Heart right ventricle (tissue), 16 donors: ENCODE data around the gene ADAMTSL4. TPM values are rescaled to one million over a fixed set of nuclear protein-coding genes. Genes with fewer than 3 reads are reported as not detected.
"Not testable (repeated sequence)": the region's sequence is repeated elsewhere in the genome, so short reads cannot be mapped to it uniquely, and the experiment has no call there.

Experiments used
- ATAC-seq, 8 donors: fragments of 200-7000 bp; cut with Tn5 transposase; one replicate each; pipeline ENCODE4 v1.9.1; 2020; ENCODE audit warnings: mild to moderate bottlenecking in 8 of 8, moderate library complexity in 8 of 8, moderate number of reproducible peaks in 1 of 8
- DNase-seq, 2 donors: peaks; one replicate each; pipeline ENCODE4 v3.0.0-alpha.2; 2020
- H3K27ac ChIP-seq, 10 donors: fragments of 200-600 bp; sonication (generic) in 2 of 10; one replicate each; pipeline versions ENCODE4 v1.5.0 to v1.8.0; 2020 to 2022; ENCODE audit warnings: mild to moderate bottlenecking in 3 of 10
- H3K27me3 ChIP-seq, 7 donors: fragments of 200-600 bp; one replicate each; pipeline ENCODE4 v1.8.0; 2021 to 2022; ENCODE audit warnings: mild to moderate bottlenecking in 2 of 7
- H3K36me3 ChIP-seq, 9 donors: fragments of 200-600 bp; sonication (generic) in 1 of 9; one replicate each; pipeline versions ENCODE4 v1.5.0 to v1.8.0; 2020 to 2022; ENCODE audit warnings: mild to moderate bottlenecking in 2 of 9
- H3K4me1 ChIP-seq, 9 donors: fragments of 200-600 bp; sonication (generic) in 1 of 9; one replicate each; pipeline versions ENCODE4 v1.5.0 to v1.8.0; 2020 to 2022; ENCODE audit warnings: mild to moderate bottlenecking in 4 of 9
- H3K4me3 ChIP-seq, 10 donors: fragments of 200-600 bp; sonication (generic) in 2 of 10; one replicate each; pipeline versions ENCODE4 v1.5.0 to v1.8.0; 2020 to 2022; ENCODE audit warnings: mild to moderate bottlenecking in 7 of 10, moderate library complexity in 2 of 10
- H3K9me3 ChIP-seq, 11 donors: fragments of 200-600 bp in 10 of 11; sonication (generic) in 2 of 11; one replicate each; pipeline versions ENCODE4 v1.5.0 to v1.8.0; 2013 to 2022; ENCODE audit warnings: mild to moderate bottlenecking in 2 of 11, control low read depth in 1 of 11, moderate library complexity in 1 of 11
- CTCF ChIP-seq, 9 donors: fragments of 200-600 bp; sonication (generic) in 2 of 9; IDR thresholded peaks; one replicate each; pipeline versions ENCODE4 v1.5.0 to v1.8.0; 2021 to 2022; ENCODE audit warnings: antibody characterized with exemption in 9 of 9, mild to moderate bottlenecking in 5 of 9, moderate library complexity in 1 of 9
- WGBS, 2 donors: extraction: QIAGEN DNeasy Blood & Tissue Kit; methylation state at CpG; one replicate each; pipeline ENCODE4 v1.1.7; 2013; ENCODE audit warnings: inconsistent platforms in 1 of 2; 5-methylcytosine and 5-hydroxymethylcytosine counted together
- intact Hi-C, 10 donors: fragments of 100-400 bp; cut with DNase I; formaldehyde crosslinking; loops; one replicate each; pipeline versions ENCODE4 v1.11.1 to v1.14.2; 2022
- polyA plus RNA-seq, 2 donors: library from polyadenylated mRNA; stranded (reverse); fragments of 200-250 nt; gene quantifications; one replicate each; pipeline ENCODE4 v1.2.3, GENCODE V29; 2013
- total RNA-seq, 10 donors: library from RNA; stranded (reverse); fragmentation: NEBNext Ultra II Directional in 3 of 10; extraction: Animal tissue kit (Norgen Biotek cat#: 25700) in 3 of 10; gene quantifications; one replicate each; pipeline versions ENCODE4 v1.2.1 to v1.2.4, GENCODE V29; 2021 to 2023
- donor health status: Arrhythmogenic right ventricular cardiomyopathy.
- donor health status: ischemic (EF 13 %, LVEDD 7.1; RV severe dilation, severe dysfunction).
- donor health status: healthy with polysubstance abuse.
- donor health status: DM: no; HTN: yes; CAD: no.
- donor health status: DM: no; HTN: no; CAD: no.
- donor health status: ischemic (EF 25% LVEDD 6.9; RV normal size, moderate dysfunction).
- donor health status: ischemic (EF 25% LVEDD 5.7; RV mildly dilated, moderate dysfunction).
- donor health status: healthy.
- donor health status: DM: yes; HTN: yes; CAD: no.
- donor health status: Ischemic cardiomyopathy.
- donor health status: ischemic (EF 35%, LVEDD 5.7; RV mildly dilated, moderate dysfunction).
- donor health status: nonischemic (EF 11% LVEDD 7.7; RV severe dilation, severe dysfunction).
- donor health status: DM: yes; HTN: yes; CAD: no.
- donor health status: PGD.
- donor health status: ischemic (EF 29% LVEDD 5.4; RV normal size, mild dysfunction).
- donor health status: nonischemic (EF 23%, LVEDD 6.1; RV moderate dilation, normal function).

The ADAMTSL4 gene
- total and polyA plus RNA-seq, 12 donors = 22.2 to 86.5 (median 44.6) TPM

GRCh38 chr1:150562446-150563339 lies 13.5 kb downstream of the ADAMTSL4 start:
- 7 to 12% methylated on average over 4 of the region's 4 CpGs for WGBS, 2 donors
- H3K9me3 ChIP-seq = no peaks in the 10 kb centered on the region
- ATAC-seq = no peak
- H3K4me3 ChIP-seq = peak overlapping the region in 9 of 10 donors; percentile 44 to 64 (median 59)
- no peak for TF ChIP-seq CTCF (IDR thresholded peaks at IDR 0.05)
- peaks cover 55 to 94% (median 85%) of the 10 kb centered on the region in 9 donors for H3K4me1 ChIP-seq
- H3K36me3 ChIP-seq = peaks cover 0 to 13% (median 0%) of the 10 kb centered on the region in 9 donors
- intact Hi-C loops = loop anchor here in 7 of 10 donors (5.0 to 10.0 kb wide), 6 partner anchors 55 to 252 kb away; partner anchors contain the start of genes GOLPH3L (in 2 of the 7) and CTSK (in 1 of the 7)
- peak overlapping the region; percentile 91 to 100 (median 100) for H3K27ac ChIP-seq
- DNase-seq = no peak
- no peaks in the 10 kb centered on the region for H3K27me3 ChIP-seq

- ATAC-seq = no peak
- Histone ChIP-seq H3K4me1 (peaks cover 59 to 95% (median 88%) of the 10 kb centered on the region in 9 donors), H3K27me3 (no peaks in the 10 kb centered on the region), H3K9me3 (no peaks in the 10 kb centered on the region), H3K4me3 (peak overlapping the region in 2 of 10 donors; percentile 61 to 64), H3K36me3 (peaks cover 0 to 5% (median 0%) of the 10 kb centered on the region in 9 donors), H3K27ac (peak overlapping the region; percentile 91 to 100 (median 100))
- no peak for TF ChIP-seq CTCF (IDR thresholded peaks at IDR 0.05)
- DNase-seq = no peak
- WGBS, 2 donors = 24 to 31% methylated on average over 4 of the region's 4 CpGs
- intact Hi-C loops = loop anchor here in 7 of 10 donors (5.0 to 10.0 kb wide), 6 partner anchors 54 to 251 kb away; partner anchors contain the start of genes GOLPH3L (in 2 of the 7) and CTSK (in 1 of the 7)
Observed at GRCh38 chr1:150563340-150564038, 14.3 kb downstream of the ADAMTSL4 start.

GRCh38 chr1:150564051-150564991 lies 15.1 kb downstream of the ADAMTSL4 start:
- Histone ChIP-seq H3K4me1 (peaks cover 60 to 95% (median 88%) of the 10 kb centered on the region in 9 donors), H3K27ac (peak overlapping the region; percentile 91 to 100 (median 100)), H3K27me3 (no peaks in the 10 kb centered on the region), H3K9me3 (no peaks in the 10 kb centered on the region), H3K4me3 (peak overlapping the region in 1 of 10 donors; percentile 61), H3K36me3 (peaks cover 0 to 1% (median 0%) of the 10 kb centered on the region in 9 donors)
- ATAC-seq = no peak
- no peak for DNase-seq
- TF ChIP-seq CTCF (IDR thresholded peaks at IDR 0.05) = no peak
- WGBS, 2 donors = 72 to 78% methylated on average over 5 of the region's 5 CpGs
- intact Hi-C loops = loop anchor here in 7 of 10 donors (5.0 to 10.0 kb wide), 6 partner anchors 53 to 250 kb away; partner anchors contain the start of genes GOLPH3L (in 2 of the 7) and CTSK (in 1 of the 7)

GRCh38 chr1:150565240-150565991 lies 16.2 kb downstream of the ADAMTSL4 start:
- Histone ChIP-seq H3K36me3 (peaks cover 0 to 12% (median 0%) of the 10 kb centered on the region in 9 donors), H3K4me1 (peaks cover 55 to 95% (median 88%) of the 10 kb centered on the region in 9 donors), H3K27ac (peak overlapping the region; percentile 91 to 100 (median 100))
- intact Hi-C loops = loop anchor here in 3 of 10 donors (10.0 kb wide), 3 partner anchors 129 to 249 kb away; partner anchors contain the start of genes CTSK (in 1 of the 3) and GOLPH3L (in 1 of the 3)
- not testable (repeated sequence) for H3K27me3 ChIP-seq, H3K4me3 ChIP-seq, H3K9me3 ChIP-seq, DNase-seq, ATAC-seq
- 73 to 80% methylated on average over 14 of the region's 14 CpGs for WGBS, 2 donors
